K562 (cell line): Measurements from ENCODE around the gene DUSP21. TPM values are rescaled to one million over a fixed set of nuclear protein-coding genes. Genes with fewer than 3 reads are reported as not detected.

Experiments used
- ATAC-seq: fragments of 200-7000 bp; cut with Tn5 transposase; 3 replicates; pipeline ENCODE4 v1.9.1; 2020; ENCODE audit warnings: moderate library complexity
- BruUV-seq: library from RNA; stranded (reverse); fragments of 400-500 nt; replicated peaks from 2 replicates; lab custom pipeline; 2021; lab: Mats Ljungman, UMichigan
- CTCF ChIA-PET: fragments of 300-600 bp; formaldehyde crosslinking; extraction: SDS; loops from one replicate; lab custom pipeline; 2021; ENCODE audit warnings: low intra/inter-chr PET ratio; lab: Yijun Ruan, JAX
- POLR2A ChIA-PET: fragments of 300-600, 350-650 bp; sonication (Branson Sonifier 250); formaldehyde crosslinking; extraction: SDS; loops from one replicate; lab custom pipeline; 2021; ENCODE audit warnings: antibody characterized with exemption, inconsistent platforms; lab: Yijun Ruan, JAX
- DNase-seq, 4 experiments: peaks; one replicate each; pipeline versions ENCODE4 v3.0.0 to v3.0.0-alpha.2; 2011 to 2018; ENCODE audit warnings: low spot score in 3 of 4, mixed read lengths in 3 of 4; ENCODE audit errors: extremely low read depth in 1 of 4
- FAIRE-seq: peaks from 2 replicates; lab custom pipeline; 2011; peaks lifted over from hg19 to GRCh38; lab: Jason Lieb, UNC
- H2AFZ ChIP-seq: 2 replicates; pipeline ENCODE4 v1.6.0; 2011; ENCODE audit warnings: low read depth, low read length, control low read depth, inconsistent platforms
- H3K27ac ChIP-seq: fragments of 200-600 bp; 3 replicates; pipeline ENCODE4 v1.8.0; 2011; ENCODE audit warnings: low read depth, mild to moderate bottlenecking, control low read depth, inconsistent platforms, low read length, moderate library complexity, mixed read lengths; ENCODE audit errors: extremely low read depth
- H3K27me3 ChIP-seq, 2 experiments: fragments of 300-600 bp in 1 of 2; 2 replicates in 1 of 2; 3 replicates in 1 of 2; pipeline versions ENCODE4 v1.6.0 to v1.8.0; 2011; ENCODE audit warnings: inconsistent platforms in 2 of 2, low read length in 2 of 2, mild to moderate bottlenecking in 1 of 2, mixed read lengths in 1 of 2, moderate library complexity in 1 of 2; ENCODE audit not compliant: control insufficient read depth in 2 of 2, insufficient read depth in 2 of 2
- H3K36me3 ChIP-seq: fragments of 300-600 bp; 3 replicates; pipeline ENCODE4 v1.8.0; 2011; ENCODE audit warnings: mild to moderate bottlenecking, low read length, inconsistent platforms; ENCODE audit not compliant: control insufficient read depth, insufficient read depth
- H3K4me1 ChIP-seq, 2 experiments: fragments of 200-600 bp in 1 of 2; replicated peaks in 1 of 2; 2 replicates in 1 of 2; 3 replicates in 1 of 2; pipeline versions ENCODE4 v1.5.1 to v1.8.0; 2011; ENCODE audit warnings: inconsistent platforms in 2 of 2, low read length in 2 of 2, mild to moderate bottlenecking in 1 of 2, mixed read lengths in 1 of 2, moderate library complexity in 1 of 2; ENCODE audit not compliant: control insufficient read depth in 2 of 2, insufficient read depth in 2 of 2
- H3K4me2 ChIP-seq: 2 replicates; pipeline ENCODE4 v1.6.1; 2011; ENCODE audit warnings: low read length, control low read depth, inconsistent platforms, mixed read lengths; ENCODE audit not compliant: insufficient read depth
- H3K4me3 ChIP-seq: fragments of 200-600 bp; sonication (generic), shearing (Covaris generic); 2 replicates; pipeline ENCODE4 v1.5.1; 2016; ENCODE audit warnings: control low read depth, inconsistent platforms
- H3K79me2 ChIP-seq: fragments of 200-600 bp; 3 replicates; pipeline ENCODE4 v1.8.0; 2011; ENCODE audit warnings: low read length, inconsistent platforms; ENCODE audit not compliant: control insufficient read depth, insufficient read depth
- H3K9ac ChIP-seq, 2 experiments: 2 replicates each; pipeline versions ENCODE4 v1.6.0 to v1.6.1; 2011; ENCODE audit warnings: low read depth in 2 of 2, low read length in 2 of 2, control low read depth in 1 of 2, inconsistent platforms in 1 of 2, mild to moderate bottlenecking in 1 of 2, mixed read lengths in 1 of 2; ENCODE audit not compliant: insufficient read depth in 1 of 2
- H3K9me1 ChIP-seq: one replicate; pipeline ENCODE4 v1.6.0; 2011; ENCODE audit warnings: inconsistent platforms, mild to moderate bottlenecking, low read length, moderate library complexity; ENCODE audit not compliant: control insufficient read depth, insufficient read depth
- H3K9me3 ChIP-seq: replicated peaks from 2 replicates; pipeline ENCODE4 v1.5.1; 2011; ENCODE audit warnings: low read depth, low read length, inconsistent platforms; ENCODE audit not compliant: control insufficient read depth, insufficient read depth
- H4K20me1 ChIP-seq: replicated peaks from 2 replicates; pipeline ENCODE4 v1.6.1; 2011; ENCODE audit warnings: low read length, inconsistent platforms, mixed read lengths; ENCODE audit not compliant: control insufficient read depth, insufficient read depth
- FIP1L1 ChIP-seq: fragments of 200-400 bp; formaldehyde crosslinking; IDR thresholded peaks from 2 replicates; pipeline ENCODE4 v1.6.1; 2018; ENCODE audit warnings: mild to moderate bottlenecking, low read depth, low read length; ENCODE audit not compliant: poor library complexity, severe bottlenecking
- FOSL1 ChIP-seq: fragments of 200-800 bp; sonication (Bioruptor generic); conservative IDR thresholded peaks from 2 replicates; pipeline ENCODE4 v1.6.1; 2016; ENCODE audit warnings: missing genetic modification characterization, missing compliant biosample characterization
- KLF16 ChIP-seq: IDR thresholded peaks from 2 replicates; pipeline ENCODE4 v1.6.1; 2016; ENCODE audit warnings: antibody characterized with exemption
- MCM5 ChIP-seq: fragments of 450-650 bp; IDR thresholded peaks from 2 replicates; pipeline ENCODE4 v1.6.1; 2016; ENCODE audit warnings: low read depth
- MCM7 ChIP-seq, 2 experiments: fragments of 450-650 bp; IDR thresholded peaks; 2 replicates each; pipeline ENCODE4 v1.6.1; 2016 to 2018
- POLR2B ChIP-seq: fragments of 450-650 bp; IDR thresholded peaks from 2 replicates; pipeline ENCODE4 v1.6.1; 2018; ENCODE audit warnings: low read depth; ENCODE audit not compliant: partially characterized antibody
- PPARD ChIP-seq: fragments of 250-450 bp; sonication (Bioruptor Pico); IDR thresholded peaks from 2 replicates; pipeline ENCODE4 v1.8.0; 2022; ENCODE audit warnings: inconsistent platforms, mild to moderate bottlenecking, moderate library complexity
- PTTG1 ChIP-seq: fragments of 450-650 bp; IDR thresholded peaks from 2 replicates; pipeline ENCODE4 v1.6.1; 2016; ENCODE audit warnings: low read depth, mild to moderate bottlenecking, missing genetic modification characterization, missing compliant biosample characterization
- TFAM ChIP-seq: fragments of 250-450 bp; sonication (Bioruptor Pico); conservative IDR thresholded peaks from 2 replicates; pipeline ENCODE4 v1.5.0; 2021; ENCODE audit warnings: mild to moderate bottlenecking, moderate library complexity
- ZBTB1 ChIP-seq: sonication (generic); formaldehyde crosslinking; IDR thresholded peaks from 2 replicates; pipeline ENCODE4 v1.8.1; 2023; ENCODE audit warnings: missing genetic modification reagents, low read depth, mild to moderate bottlenecking, borderline replicate concordance
- WGBS: fragments of 100-300 bp; shearing (Covaris generic); methylation state at CpG from one replicate; pipeline ENCODE4 v1.1.6; 2016; ENCODE audit warnings: low coverage, mixed read lengths; ENCODE audit not compliant: insufficient coverage; ENCODE audit errors: missing lambda C conversion rate; 5-methylcytosine and 5-hydroxymethylcytosine counted together
- in situ Hi-C: fragments of 300-500 bp; cut with MboI; formaldehyde crosslinking; loops from 4 replicates; pipeline ENCODE4 v1.15.0; 2018; ENCODE audit warnings: inconsistent platforms, mixed read lengths
- intact Hi-C: fragments of 100-400 bp; cut with micrococcal nuclease; formaldehyde crosslinking; loops from 2 replicates; pipeline ENCODE4 v1.14.2; 2022
- polyA plus RNA-seq, 8 experiments: library from polyadenylated mRNA; depleted of rRNA in 4 of 8; stranded (reverse) in 5 of 8; unstranded in 3 of 8; fragments of >200 nt; fragmentation: Nextera tagmentation in 2 of 8; fragmentation: Illumina TruSeq in 1 of 8; extraction: Ambion mirVana in 2 of 8; extraction: Trizol in 1 of 8; gene quantifications; 2 replicates each; pipeline versions ENCODE4 v1.2.1 to v1.2.3, GENCODE V29; 2011 to 2014; ENCODE audit warnings: inconsistent platforms in 1 of 8, missing spikeins in 1 of 8
- total RNA-seq, 7 experiments: library from RNA; depleted of rRNA in 6 of 7; stranded (reverse); fragments of >200 nt in 6 of 7; fragmentation: Illumina TruSeq in 2 of 7; extraction: Trizol in 2 of 7; gene quantifications; 2 replicates each; pipeline versions ENCODE4 v1.2.1 to v1.2.3, GENCODE V29; 2011 to 2021; ENCODE audit warnings: low replicate concordance in 1 of 7
- TF ChIP-seq, protein P1 (sequence below): sonication (generic); formaldehyde crosslinking; IDR thresholded peaks from 2 replicates; pipeline ENCODE4 v1.4.0; 2020; ENCODE audit warnings: mild to moderate bottlenecking, missing genetic modification reagents
- TF ChIP-seq, protein P2 (sequence below): fragments of 250-450 bp; sonication (Bioruptor Pico); IDR thresholded peaks from 2 replicates; pipeline ENCODE4 v1.4.0; 2020; ENCODE audit warnings: mild to moderate bottlenecking, moderate library complexity, borderline replicate concordance
- TF ChIP-seq, protein P3 (sequence below), 2 experiments: fragments of 450-650 bp in 1 of 2; IDR thresholded peaks; 2 replicates each; pipeline ENCODE4 v1.6.1; 2011 to 2017; ENCODE audit warnings: low read depth in 2 of 2, antibody characterized with exemption in 1 of 2, borderline replicate concordance in 1 of 2, low read length in 1 of 2, mild to moderate bottlenecking in 1 of 2, mixed read lengths in 1 of 2; ENCODE audit not compliant: control insufficient read depth in 1 of 2

The DUSP21 gene
- total and polyA plus RNA-seq, 9 of the 15 experiments (the other 6 are each of a cell fraction or from before 2014, with no cell fraction given), result 0.14 to 2.5 (median 1.3) TPM

DNA sequence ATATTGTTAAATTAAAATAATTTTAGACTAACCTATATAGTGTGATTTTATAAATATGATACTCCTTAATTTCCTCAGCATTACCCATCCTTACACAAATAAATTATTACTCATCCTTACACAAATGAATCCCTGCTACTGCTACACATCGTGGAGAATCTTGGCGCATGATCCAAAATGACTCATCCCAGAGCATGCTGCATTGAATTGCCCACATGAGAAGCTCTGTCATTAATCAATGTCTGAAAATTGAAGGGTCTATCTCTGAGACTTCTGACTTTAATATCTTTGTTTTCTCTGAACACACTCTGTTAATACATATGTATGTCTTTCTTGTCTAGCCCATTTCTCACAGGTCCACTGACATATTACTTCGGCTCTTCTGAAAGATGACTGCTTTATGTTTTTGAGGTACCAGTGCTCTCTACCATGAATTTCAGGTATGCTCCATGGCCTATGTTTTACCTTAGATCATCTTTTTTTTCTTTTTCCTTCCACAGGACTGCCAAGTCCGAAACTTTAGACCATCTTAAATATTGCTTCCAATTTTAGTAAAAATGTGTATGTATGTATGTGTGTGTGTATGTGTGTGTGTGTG is 15.7 kb upstream of the DUSP21 start:
- DNase-seq (peak in 1 of 4 experiments; percentile 9), FAIRE-seq (no peak), ATAC-seq (no peak)
- H3K9me1 ChIP-seq, result no peaks in the 10 kb centered on the region
- H3K36me3 ChIP-seq, result no peaks in the 10 kb centered on the region
- no TSS peak for BruUV-seq
- no peaks in the 10 kb centered on the region; a peak in 1 of 5 replicates for H3K4me1 ChIP-seq
- no peak overlapping the region for H3K4me2 ChIP-seq
- intact Hi-C loops (no loop called here), in situ Hi-C loops (no loop called here)
- no peaks in the 10 kb centered on the region for H3K79me2 ChIP-seq
- no peaks in the 10 kb centered on the region for H4K20me1 ChIP-seq
- no peak overlapping the region for H3K9ac ChIP-seq
- no peak overlapping the region for H3K27ac ChIP-seq
- no peaks in the 10 kb centered on the region for H3K27me3 ChIP-seq
- H2AFZ ChIP-seq, result no peak overlapping the region
- ChIA-PET POLR2A (no interaction called here), CTCF (no interaction called here)
- no peaks in the 10 kb centered on the region for H3K9me3 ChIP-seq
- H3K4me3 ChIP-seq, result no peak overlapping the region
- WGBS, result 42% methylated on average over 4 of the region's 4 CpGs
- no peak for TF ChIP-seq TFAM (CRISPR knock-in tag)
- no peak for TF ChIP-seq MCM5
- TF ChIP-seq FIP1L1, result no peak
- TF ChIP-seq KLF16, result no peak
- TF ChIP-seq MCM7 (IDR thresholded peaks at IDR 0.05), result no peak
- TF ChIP-seq, protein P1, sequence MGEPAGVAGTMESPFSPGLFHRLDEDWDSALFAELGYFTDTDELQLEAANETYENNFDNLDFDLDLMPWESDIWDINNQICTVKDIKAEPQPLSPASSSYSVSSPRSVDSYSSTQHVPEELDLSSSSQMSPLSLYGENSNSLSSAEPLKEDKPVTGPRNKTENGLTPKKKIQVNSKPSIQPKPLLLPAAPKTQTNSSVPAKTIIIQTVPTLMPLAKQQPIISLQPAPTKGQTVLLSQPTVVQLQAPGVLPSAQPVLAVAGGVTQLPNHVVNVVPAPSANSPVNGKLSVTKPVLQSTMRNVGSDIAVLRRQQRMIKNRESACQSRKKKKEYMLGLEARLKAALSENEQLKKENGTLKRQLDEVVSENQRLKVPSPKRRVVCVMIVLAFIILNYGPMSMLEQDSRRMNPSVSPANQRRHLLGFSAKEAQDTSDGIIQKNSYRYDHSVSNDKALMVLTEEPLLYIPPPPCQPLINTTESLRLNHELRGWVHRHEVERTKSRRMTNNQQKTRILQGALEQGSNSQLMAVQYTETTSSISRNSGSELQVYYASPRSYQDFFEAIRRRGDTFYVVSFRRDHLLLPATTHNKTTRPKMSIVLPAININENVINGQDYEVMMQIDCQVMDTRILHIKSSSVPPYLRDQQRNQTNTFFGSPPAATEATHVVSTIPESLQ, result no peak
- TF ChIP-seq, protein P2, sequence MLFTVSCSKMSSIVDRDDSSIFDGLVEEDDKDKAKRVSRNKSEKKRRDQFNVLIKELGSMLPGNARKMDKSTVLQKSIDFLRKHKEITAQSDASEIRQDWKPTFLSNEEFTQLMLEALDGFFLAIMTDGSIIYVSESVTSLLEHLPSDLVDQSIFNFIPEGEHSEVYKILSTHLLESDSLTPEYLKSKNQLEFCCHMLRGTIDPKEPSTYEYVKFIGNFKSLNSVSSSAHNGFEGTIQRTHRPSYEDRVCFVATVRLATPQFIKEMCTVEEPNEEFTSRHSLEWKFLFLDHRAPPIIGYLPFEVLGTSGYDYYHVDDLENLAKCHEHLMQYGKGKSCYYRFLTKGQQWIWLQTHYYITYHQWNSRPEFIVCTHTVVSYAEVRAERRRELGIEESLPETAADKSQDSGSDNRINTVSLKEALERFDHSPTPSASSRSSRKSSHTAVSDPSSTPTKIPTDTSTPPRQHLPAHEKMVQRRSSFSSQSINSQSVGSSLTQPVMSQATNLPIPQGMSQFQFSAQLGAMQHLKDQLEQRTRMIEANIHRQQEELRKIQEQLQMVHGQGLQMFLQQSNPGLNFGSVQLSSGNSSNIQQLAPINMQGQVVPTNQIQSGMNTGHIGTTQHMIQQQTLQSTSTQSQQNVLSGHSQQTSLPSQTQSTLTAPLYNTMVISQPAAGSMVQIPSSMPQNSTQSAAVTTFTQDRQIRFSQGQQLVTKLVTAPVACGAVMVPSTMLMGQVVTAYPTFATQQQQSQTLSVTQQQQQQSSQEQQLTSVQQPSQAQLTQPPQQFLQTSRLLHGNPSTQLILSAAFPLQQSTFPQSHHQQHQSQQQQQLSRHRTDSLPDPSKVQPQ (CRISPR knock-in tag), result no peak
- no peak for TF ChIP-seq PPARD (CRISPR knock-in tag)
- no peak for TF ChIP-seq POLR2B
- TF ChIP-seq, protein P3, sequence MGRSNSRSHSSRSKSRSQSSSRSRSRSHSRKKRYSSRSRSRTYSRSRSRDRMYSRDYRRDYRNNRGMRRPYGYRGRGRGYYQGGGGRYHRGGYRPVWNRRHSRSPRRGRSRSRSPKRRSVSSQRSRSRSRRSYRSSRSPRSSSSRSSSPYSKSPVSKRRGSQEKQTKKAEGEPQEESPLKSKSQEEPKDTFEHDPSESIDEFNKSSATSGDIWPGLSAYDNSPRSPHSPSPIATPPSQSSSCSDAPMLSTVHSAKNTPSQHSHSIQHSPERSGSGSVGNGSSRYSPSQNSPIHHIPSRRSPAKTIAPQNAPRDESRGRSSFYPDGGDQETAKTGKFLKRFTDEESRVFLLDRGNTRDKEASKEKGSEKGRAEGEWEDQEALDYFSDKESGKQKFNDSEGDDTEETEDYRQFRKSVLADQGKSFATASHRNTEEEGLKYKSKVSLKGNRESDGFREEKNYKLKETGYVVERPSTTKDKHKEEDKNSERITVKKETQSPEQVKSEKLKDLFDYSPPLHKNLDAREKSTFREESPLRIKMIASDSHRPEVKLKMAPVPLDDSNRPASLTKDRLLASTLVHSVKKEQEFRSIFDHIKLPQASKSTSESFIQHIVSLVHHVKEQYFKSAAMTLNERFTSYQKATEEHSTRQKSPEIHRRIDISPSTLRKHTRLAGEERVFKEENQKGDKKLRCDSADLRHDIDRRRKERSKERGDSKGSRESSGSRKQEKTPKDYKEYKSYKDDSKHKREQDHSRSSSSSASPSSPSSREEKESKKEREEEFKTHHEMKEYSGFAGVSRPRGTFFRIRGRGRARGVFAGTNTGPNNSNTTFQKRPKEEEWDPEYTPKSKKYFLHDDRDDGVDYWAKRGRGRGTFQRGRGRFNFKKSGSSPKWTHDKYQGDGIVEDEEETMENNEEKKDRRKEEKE (IDR thresholded peaks at IDR 0.05; ENCODE audit: borderline replicate concordance in 1 of 2, control insufficient read depth in 1 of 2, low read depth in 2 of 2, low read length in 1 of 2), result no peak
- no peak for TF ChIP-seq ZBTB1 (CRISPR knock-in tag)
- TF ChIP-seq PTTG1 (tag), result no peak
- peak; percentile 53 for TF ChIP-seq FOSL1
